Stomach (tissue), 9 donors: ENCODE results near the gene CEACAM1. TPM values are rescaled to one million over a fixed set of nuclear protein-coding genes. Genes with fewer than 3 reads are reported as not detected.

Experiments used
- DNase-seq, 2 donors: peaks; one replicate each; pipeline versions ENCODE4 v3.0.0 to v3.0.0-alpha.2; 2013 to 2019
- H3K27ac ChIP-seq, 5 donors: fragments of 200-600 bp in 4 of 5; sonication (generic) in 4 of 5; one replicate each; pipeline ENCODE4 v1.5.1; 2013 to 2019; ENCODE audit warnings: mild to moderate bottlenecking in 1 of 5, moderate library complexity in 1 of 5
- H3K27me3 ChIP-seq, 3 donors: fragments of 200-600 bp; sonication (generic); one replicate each; pipeline ENCODE4 v1.5.1; 2017 to 2019; ENCODE audit warnings: mixed run types in 1 of 3
- H3K36me3 ChIP-seq, 4 donors: fragments of 200-600 bp; sonication (generic); 1 replicate in 3 of 4; 2 replicates in 1 of 4; pipeline ENCODE4 v1.5.1; 2016 to 2019
- H3K4me1 ChIP-seq, 4 donors: fragments of 200-600 bp; sonication (generic); one replicate each; pipeline ENCODE4 v1.5.1; 2016 to 2019
- H3K4me3 ChIP-seq, 4 donors: fragments of 200-600 bp; sonication (generic) in 3 of 4; one replicate each; pipeline ENCODE4 v1.5.1; 2016 to 2019; ENCODE audit warnings: mild to moderate bottlenecking in 1 of 4
- H3K9me3 ChIP-seq, 4 donors: fragments of 200-600 bp; sonication (generic); one replicate each; pipeline ENCODE4 v1.5.1; 2016 to 2019
- CTCF ChIP-seq, 7 experiments: fragments of 450-650 bp in 4 of 7; fragments of 200-600 bp in 3 of 7; sonication (generic) in 3 of 7; IDR thresholded peaks; one replicate each; pipeline ENCODE4 v1.5.1; 2016 to 2019; ENCODE audit warnings: antibody characterized with exemption in 7 of 7, control low read depth in 2 of 7, mild to moderate bottlenecking in 1 of 7
- EP300 ChIP-seq: sonication (generic); formaldehyde crosslinking; IDR thresholded peaks from one replicate; pipeline ENCODE4 v1.6.1; 2017; ENCODE audit warnings: antibody characterized with exemption
- POLR2A ChIP-seq, 4 donors: fragments of 450-650 bp; IDR thresholded peaks; one replicate each; pipeline ENCODE4 v1.6.1; 2016; ENCODE audit warnings: antibody characterized with exemption in 4 of 4, control low read depth in 2 of 4, mild to moderate bottlenecking in 1 of 4, moderate library complexity in 1 of 4
- POLR2AphosphoS5 ChIP-seq, 3 donors: sonication (generic); formaldehyde crosslinking; IDR thresholded peaks; one replicate each; pipeline ENCODE4 v1.6.1; 2016; ENCODE audit warnings: antibody characterized with exemption in 3 of 3
- WGBS, 5 donors: extraction: QIAGEN DNeasy Blood & Tissue Kit in 3 of 5; methylation state at CpG; one replicate each; pipeline versions ENCODE4 v1.1.5 to v1.1.7; 2013 to 2018; 5-methylcytosine and 5-hydroxymethylcytosine counted together
- intact Hi-C: fragments of 100-400 bp; cut with DNase I; formaldehyde crosslinking; loops from one replicate; pipeline ENCODE4 v1.15.1; 2023; ENCODE audit warnings: low total_unique reads
- polyA plus RNA-seq, 3 donors: library from polyadenylated mRNA; stranded (reverse); fragments of 200-250 nt; gene quantifications; one replicate each; pipeline ENCODE4 v1.2.3, GENCODE V29; 2013
- total RNA-seq, 5 donors: library from RNA; depleted of rRNA; stranded (reverse); fragments of >200 nt; gene quantifications; one replicate each; pipeline versions ENCODE4 v1.1.0 to v1.2.3, GENCODE V29; 2014 to 2016
- donor health status: healthy with polysubstance abuse.
- donor health status: Bipolar disorder and iron deficiency.
- donor health status: healthy.

CEACAM1 gene
- total and polyA plus RNA-seq, 8 donors: 0.45 to 99.2 (median 4.1) TPM

- Histone ChIP-seq H3K36me3 (no peaks in the 10 kb centered on the region), H3K4me3 (no peak overlapping the region), H3K27me3 (no peaks in the 10 kb centered on the region), H3K9me3 (no peaks in the 10 kb centered on the region), H3K4me1 (peaks cover 0 to 8% (median 2%) of the 10 kb centered on the region in 4 donors), H3K27ac (no peak overlapping the region)
- 49 to 75% (median 74%) methylated on average over 8 of the region's 8 CpGs for WGBS, 5 donors
- intact Hi-C loops: no loop called here
- no peak for DNase-seq
- TF ChIP-seq POLR2A (IDR thresholded peaks at IDR 0.05) (no peak), POLR2AphosphoS5 (IDR thresholded peaks at IDR 0.05) (no peak), CTCF (IDR thresholded peaks at IDR 0.05) (no peak), EP300 (no peak)
Observed at GRCh38 chr19:42469311-42470235, 58.7 kb downstream of the CEACAM1 start.

GRCh38 chr19:42468273-42468796 lies 59.9 kb downstream of the CEACAM1 start:
- no peak for DNase-seq
- no peak overlapping the region for H3K4me3 ChIP-seq
- intact Hi-C loops: no loop called here
- H3K9me3 ChIP-seq: no peaks in the 10 kb centered on the region
- no peaks in the 10 kb centered on the region for H3K27me3 ChIP-seq
- peaks cover 0 to 8% (median 2%) of the 10 kb centered on the region in 4 donors for H3K4me1 ChIP-seq
- TF ChIP-seq CTCF (IDR thresholded peaks at IDR 0.05) (no peak), POLR2A (IDR thresholded peaks at IDR 0.05) (no peak)
- H3K27ac ChIP-seq: no peak overlapping the region
- WGBS, 5 donors: 60 to 76% (median 67%) methylated on average over 3 of the region's 3 CpGs
- H3K36me3 ChIP-seq: no peaks in the 10 kb centered on the region

- no peak for DNase-seq
- intact Hi-C loops: no loop called here
- H3K36me3 ChIP-seq: no peaks in the 10 kb centered on the region
- TF ChIP-seq EP300: no peak
- no peak for TF ChIP-seq POLR2AphosphoS5 (IDR thresholded peaks at IDR 0.05)
- TF ChIP-seq POLR2A (IDR thresholded peaks at IDR 0.05): no peak
- TF ChIP-seq CTCF (IDR thresholded peaks at IDR 0.05): no peak
- H3K4me3 ChIP-seq: no peak overlapping the region
- no peaks in the 10 kb centered on the region for H3K27me3 ChIP-seq
- 58 to 80% (median 74%) methylated on average over 5 of the region's 5 CpGs for WGBS, 5 donors
- H3K4me1 ChIP-seq: peaks cover 0 to 8% (median 2%) of the 10 kb centered on the region in 4 donors
- H3K9me3 ChIP-seq: no peaks in the 10 kb centered on the region
- peak overlapping the region in 1 of 5 donors; percentile 26 for H3K27ac ChIP-seq
Observed at GRCh38 chr19:42467183-42467760, 61.0 kb downstream of the CEACAM1 start.

GRCh38 chr19:42466521-42467182 lies 61.6 kb downstream of the CEACAM1 start:
- no peak for TF ChIP-seq POLR2A (IDR thresholded peaks at IDR 0.05)
- TF ChIP-seq EP300: no peak
- no peak for TF ChIP-seq CTCF (IDR thresholded peaks at IDR 0.05)
- TF ChIP-seq POLR2AphosphoS5 (IDR thresholded peaks at IDR 0.05): no peak
- 47 to 60% (median 59%) methylated on average over 5 of the region's 5 CpGs for WGBS, 5 donors
- no peak for DNase-seq

More at GRCh38 chr19:42466521-42467182, 61.6 kb downstream of the CEACAM1 start:
- H3K36me3 ChIP-seq: no peaks in the 10 kb centered on the region
- no peaks in the 10 kb centered on the region for H3K27me3 ChIP-seq
- no peaks in the 10 kb centered on the region for H3K9me3 ChIP-seq
- peaks cover 0 to 9% (median 2%) of the 10 kb centered on the region in 4 donors for H3K4me1 ChIP-seq
- intact Hi-C loops: no loop called here
- no peak overlapping the region for H3K4me3 ChIP-seq
- H3K27ac ChIP-seq: peak overlapping the region in 2 of 5 donors; percentile 22 to 26
